Measurements from ENCODE around the gene GNA14.
"Not testable (repeated sequence)": the region's sequence is repeated elsewhere in the genome, so short reads cannot be mapped to it uniquely, and the experiment has no call there.

The GNA14 gene

DNA sequence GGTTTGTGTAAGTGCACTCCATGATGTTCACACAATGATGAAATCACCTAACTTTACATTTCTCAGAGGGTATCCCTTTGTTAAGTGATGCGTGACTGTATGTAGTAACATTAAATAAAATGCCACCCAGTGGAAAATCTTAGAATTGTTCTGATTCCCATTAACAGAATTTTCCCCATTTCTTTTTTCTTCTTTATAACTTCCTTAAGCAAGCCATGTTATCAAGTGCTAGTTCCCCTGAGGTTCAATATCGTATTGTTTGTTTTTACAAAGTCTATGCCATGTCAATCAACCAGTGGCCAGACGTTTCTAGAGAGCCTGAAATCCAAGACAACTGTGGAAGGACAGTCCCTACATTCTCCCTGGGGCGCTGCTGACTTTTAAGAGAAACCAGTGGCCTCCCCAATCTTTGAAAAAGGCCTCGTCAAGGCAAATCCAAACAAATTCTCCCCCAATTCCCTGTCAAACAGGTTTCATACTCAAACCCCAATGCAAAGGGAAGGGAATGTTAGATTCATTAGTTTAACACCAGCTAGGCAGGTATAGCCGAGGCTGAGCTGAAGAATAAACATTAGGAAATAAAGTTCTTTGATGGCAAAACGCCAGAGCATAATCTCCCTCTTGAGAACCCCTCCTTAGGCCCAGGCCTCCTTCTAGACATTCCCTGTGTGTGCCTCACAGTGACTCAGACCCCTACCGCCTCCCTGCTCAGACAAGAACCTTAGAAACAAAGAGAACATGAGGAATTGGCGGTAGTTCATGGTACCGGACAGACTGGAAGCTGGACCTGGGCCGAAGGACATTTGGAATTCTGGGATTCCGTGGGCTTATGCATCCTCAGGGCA, 198.7 kb downstream of the GNA14 start:
- no peak for DNase-seq (ENCODE audit: low spot score)

DNA sequence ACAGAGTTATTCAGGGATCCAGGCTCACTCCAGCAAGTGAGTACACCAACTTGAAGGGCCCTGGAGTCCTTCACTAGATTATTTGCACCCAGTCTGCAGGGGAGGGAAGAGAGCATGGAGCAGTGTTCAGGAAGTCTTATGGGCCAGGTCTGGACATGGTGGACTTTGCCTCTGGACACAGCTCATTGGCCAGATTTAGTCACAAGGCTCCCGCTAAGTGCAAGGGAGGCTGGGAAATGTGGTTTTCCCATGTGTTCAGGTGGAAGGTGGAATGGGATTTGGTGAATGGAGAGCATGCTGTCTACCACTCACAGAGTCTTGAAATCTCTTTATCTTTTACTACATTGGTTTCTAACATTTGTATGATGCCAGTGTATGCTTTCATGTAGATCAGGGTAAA, 200.5 kb downstream of the GNA14 start:
- no peak for DNase-seq (ENCODE audit: low spot score)

GRCh38 chr9:77442436-77442835, 205.7 kb downstream of the GNA14 start:
- DNase-seq (ENCODE audit: low spot score): no peak

DNA sequence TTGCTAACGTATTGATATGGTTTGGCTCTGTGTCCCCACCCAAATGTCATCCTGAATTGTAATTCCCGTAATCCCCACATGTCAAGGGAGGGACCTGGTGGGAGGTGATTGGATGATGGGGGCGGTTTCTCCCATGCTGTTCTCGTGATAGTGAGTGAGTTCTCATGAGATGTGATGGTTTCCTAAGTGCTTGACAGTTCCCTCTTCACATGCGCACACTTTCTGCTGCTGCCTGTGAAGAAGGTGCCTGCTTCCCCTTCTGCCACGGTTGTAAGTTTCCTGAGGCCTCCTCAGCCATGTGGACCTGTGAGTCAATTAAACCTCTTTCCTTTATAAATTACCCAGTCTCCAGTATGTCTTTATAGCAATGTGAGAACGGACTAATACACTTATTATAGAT, 207.0 kb downstream of the GNA14 start:
- not testable (repeated sequence) for DNase-seq (ENCODE audit: low spot score)

DNA sequence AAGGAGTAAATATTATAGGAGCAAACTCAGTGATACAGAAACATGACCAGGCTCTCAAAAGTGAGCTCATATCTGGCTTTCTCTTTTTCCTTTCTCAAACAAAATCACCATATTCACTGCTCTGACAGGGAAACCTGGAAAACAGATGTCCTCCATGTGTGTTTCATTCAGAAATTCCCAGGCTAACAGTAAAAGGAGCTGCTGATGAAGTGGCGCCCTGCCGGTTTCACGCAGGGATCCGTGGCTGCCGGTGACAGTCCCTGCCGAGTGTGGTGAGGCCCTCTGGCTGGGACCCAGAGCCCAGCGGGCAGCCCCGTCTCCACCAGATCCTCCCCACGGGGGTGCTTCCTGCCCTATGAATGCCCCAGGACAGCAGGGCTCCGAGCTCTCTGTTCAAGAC, 208.1 kb downstream of the GNA14 start:
- DNase-seq (ENCODE audit: low spot score): no peak

DNA sequence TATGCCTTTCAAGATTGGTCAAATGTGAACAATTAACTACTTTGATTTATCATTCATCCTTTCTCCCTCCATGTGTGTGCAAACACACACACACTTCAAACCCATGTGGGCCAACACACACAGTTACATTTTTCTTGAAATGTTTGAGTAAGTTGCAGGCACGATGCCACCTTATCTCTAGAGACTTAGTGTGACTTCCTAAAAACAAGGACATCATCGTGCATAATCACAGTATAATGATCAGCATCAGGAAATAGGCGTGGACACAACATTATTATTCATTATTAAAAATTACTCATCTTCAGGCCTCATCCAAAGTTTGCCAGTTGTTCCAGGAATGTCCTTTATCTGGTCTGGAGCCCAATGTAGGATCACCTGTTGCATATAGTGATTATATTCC, 209.5 kb downstream of the GNA14 start:
- DNase-seq (ENCODE audit: low spot score): no peak

DNA sequence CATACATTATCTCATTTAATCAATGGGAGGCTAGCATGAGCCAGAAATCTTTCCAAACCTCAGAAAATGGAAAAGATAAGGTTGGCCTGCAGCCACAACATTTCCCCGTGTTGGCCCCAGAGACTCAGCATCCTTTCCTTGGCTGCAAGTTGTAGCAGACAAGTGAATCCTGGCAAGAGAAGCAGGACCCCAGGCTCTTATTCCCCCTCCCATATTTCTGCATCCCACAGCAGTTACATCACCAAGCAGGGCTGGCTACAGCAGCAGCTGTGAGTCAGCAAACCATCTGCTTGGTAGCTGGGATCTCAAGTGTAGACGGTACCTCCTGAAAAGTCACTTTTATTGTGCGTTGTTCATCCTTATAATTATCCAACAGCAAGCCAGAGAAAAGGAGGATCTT, 212.4 kb downstream of the GNA14 start:
- no peak for DNase-seq (ENCODE audit: low spot score)

DNA sequence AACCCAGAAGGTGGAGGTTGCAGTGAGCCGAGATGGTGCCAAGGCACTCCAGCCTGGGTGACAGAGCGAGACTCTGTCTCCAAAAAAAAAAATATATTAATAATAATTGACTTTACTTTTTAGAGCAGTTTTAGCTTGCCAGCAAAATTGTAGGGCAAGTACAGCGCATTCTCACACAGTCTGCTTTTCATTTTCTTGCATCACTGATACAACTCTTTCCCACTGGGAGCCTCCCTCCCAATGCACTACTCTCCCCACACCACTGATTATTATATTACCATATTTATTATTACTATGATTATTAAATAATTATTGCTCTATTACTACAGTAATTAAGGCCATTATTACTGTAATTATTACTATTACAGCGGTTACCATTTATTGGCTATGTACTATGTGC, 212.8 kb downstream of the GNA14 start:
- DNase-seq (ENCODE audit: low spot score): no peak

DNA sequence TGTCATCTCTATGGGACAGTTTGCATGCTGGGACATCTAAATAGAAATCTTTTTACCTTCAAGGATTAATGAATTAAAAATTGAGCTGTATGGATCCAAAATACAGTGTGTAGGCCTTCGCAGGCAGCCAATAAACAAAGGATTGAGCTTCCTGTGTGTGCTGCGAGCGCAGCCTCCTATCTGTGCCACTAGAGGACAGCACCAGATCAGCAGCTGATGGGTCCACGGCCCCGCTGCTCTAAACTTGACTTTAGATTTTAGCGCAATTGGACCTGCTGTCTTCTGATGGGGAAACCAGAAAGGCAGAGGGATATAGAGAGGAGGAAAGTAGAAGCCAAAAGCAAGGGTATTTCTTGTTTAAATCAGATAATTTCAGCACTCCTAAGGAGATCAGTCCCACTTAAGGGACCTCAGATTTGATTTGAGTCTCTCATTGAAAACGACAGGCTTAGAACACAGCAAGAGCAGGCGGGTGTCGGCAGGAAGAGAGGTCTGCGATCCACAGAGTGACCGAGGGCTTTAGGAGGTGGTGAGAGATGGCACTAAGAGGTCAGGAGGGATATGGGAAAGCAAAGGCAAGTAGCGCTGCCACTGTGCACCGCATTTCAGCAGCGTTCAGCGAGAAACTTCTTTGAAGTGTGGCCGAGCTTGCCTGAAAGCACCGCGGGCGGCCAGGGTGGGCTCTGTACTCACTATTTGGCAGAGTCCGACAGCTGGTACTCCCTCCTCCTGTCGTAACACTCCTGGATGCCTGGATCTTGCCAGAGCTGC, 214.3 kb downstream of the GNA14 start:
- peak; percentile 59 for DNase-seq (ENCODE audit: low spot score)

DNA sequence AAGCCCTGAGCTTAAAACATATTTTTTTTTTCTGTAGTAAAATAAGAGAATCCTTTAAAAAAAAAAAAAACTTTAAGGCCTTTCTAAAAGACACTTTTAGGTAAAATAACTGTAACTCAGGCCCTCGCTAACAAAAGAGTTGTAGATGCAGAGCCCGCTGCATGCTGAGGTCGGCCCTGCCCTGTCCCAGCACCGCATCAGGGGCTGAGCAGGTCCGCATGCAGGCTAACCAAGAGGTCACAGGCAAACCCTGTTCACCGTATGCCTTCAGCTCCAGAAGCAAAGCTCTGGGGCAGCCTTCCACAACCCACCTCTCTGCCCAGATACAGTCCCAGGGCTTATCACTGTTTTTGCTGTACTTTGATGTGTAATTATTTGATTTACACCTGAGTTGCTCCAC, 216.1 kb downstream of the GNA14 start:
- no peak for DNase-seq (ENCODE audit: low spot score)

DNA sequence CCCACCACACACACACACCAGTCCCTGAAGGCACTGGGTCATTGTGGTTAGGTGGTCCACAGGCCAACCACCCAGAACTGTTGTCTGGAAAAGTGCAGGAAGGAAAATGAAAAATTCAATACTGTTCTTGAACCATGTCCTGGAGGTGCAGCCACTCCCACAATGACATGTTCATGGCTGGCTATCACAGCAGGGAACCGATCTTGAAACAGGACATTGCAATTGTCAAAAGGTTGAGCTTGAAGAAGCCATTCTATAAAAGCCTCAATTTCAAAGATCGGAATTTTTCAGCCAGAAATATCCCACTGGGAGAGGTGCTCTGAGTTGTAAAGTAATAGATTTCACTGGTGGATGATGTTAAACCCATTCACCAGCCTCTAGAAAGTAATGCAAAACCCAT, 218.2 kb downstream of the GNA14 start:
- no peak for DNase-seq (ENCODE audit: low spot score)

- DNase-seq (ENCODE audit: low spot score): no peak
Measured at GRCh38 chr9:77427256-77427927, 220.7 kb downstream of the GNA14 start.

GRCh38 chr9:77426712-77427111, 221.4 kb downstream of the GNA14 start:
- no peak for DNase-seq (ENCODE audit: low spot score)

- DNase-seq (ENCODE audit: low spot score): no peak
Measured at GRCh38 chr9:77424993-77425392, 223.1 kb downstream of the GNA14 start.

- DNase-seq (ENCODE audit: low spot score): no peak
Measured at GRCh38 chr9:77423841-77424240, 224.3 kb downstream of the GNA14 start.

- DNase-seq (ENCODE audit: low spot score): no peak
Measured at GRCh38 chr9:77422969-77423368, 225.2 kb downstream of the GNA14 start.

DNA sequence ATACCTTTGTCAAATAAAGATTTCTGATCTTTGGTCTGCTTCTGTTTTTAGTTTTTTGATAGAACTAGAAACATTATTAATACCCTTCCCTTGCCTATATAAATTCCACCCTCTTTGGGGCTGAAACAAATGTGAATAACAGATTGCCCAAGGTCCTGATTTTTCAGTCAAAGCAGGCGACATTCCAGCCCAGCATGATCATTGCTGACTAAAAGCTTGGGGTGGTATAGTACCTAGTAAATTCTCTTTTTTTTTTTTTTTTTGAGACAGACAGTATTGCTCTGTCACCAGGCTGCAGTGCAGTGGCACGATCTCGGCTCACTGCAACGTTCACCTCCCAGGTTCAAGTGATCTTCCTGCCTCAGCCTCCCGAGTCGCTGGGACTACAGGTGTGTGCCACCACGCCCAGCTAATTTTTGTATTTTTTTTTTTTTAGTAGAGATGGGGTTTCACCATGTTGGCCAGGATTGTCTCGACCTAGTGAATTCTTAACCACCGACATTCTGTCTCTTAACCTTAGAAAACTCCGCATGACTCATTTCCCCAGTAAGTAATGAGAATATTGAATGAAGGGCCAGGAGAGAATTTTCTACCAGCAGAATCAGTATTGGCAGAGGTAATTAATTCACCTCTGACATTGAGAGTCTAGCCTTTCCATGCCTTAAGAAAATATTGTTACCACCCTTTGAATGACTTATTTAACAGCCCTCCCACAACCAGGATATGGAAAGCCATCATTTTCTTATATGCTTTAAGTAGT, 226.4 kb downstream of the GNA14 start:
- DNase-seq (ENCODE audit: low spot score): no peak

- no peak for DNase-seq (ENCODE audit: low spot score)
Measured at GRCh38 chr9:77420641-77421040, 227.5 kb downstream of the GNA14 start.

DNA sequence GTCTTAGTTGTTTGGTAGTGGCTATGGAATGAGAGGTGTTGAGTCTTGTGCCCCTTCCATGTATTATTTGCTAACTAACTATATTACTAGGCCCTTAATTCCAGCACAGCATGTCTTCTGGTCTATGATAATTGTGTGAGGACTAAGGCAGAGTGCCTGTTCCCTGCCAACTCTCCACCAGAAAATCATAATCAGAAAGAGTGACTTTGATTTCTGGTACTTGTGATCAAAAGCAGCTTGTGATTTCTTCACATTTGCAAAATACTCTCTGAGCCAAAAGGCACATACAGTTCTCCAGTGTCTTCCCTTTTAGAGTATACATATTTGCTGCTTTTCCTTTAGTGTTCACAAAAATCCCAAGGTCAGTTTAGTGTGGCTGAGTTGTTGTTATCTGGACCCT, 229.9 kb downstream of the GNA14 start:
- DNase-seq (ENCODE audit: low spot score): no peak

DNA sequence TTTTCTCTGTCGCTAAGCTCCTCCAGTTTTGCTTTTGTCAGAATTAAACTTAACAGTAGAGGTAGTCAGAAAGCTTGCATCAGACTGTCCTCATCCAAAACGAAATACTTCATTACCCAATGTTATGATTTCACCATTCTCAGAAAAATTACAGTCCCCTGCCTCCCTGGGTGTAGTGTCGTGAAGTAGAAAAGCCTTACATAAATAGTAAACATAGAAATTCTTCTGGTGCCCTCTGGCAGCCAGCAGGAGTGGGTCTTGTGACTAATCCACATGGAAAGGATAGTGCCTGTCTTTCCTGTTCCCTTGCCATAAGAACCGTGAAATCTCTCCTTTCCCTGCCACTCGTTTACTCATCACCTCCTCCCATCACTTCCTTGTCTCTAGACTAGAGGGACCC, 230.6 kb downstream of the GNA14 start:
- no peak for DNase-seq (ENCODE audit: low spot score)

GRCh38 chr9:77408521-77408920, 239.6 kb downstream of the GNA14 start:
- not testable (repeated sequence) for DNase-seq (ENCODE audit: low spot score)

- DNase-seq (ENCODE audit: low spot score): no peak
Measured at GRCh38 chr9:77403239-77403638, 244.9 kb downstream of the GNA14 start.

Measured in SW480 (cell line).